RWPE1 (cell line): ENCODE results near the gene POLR2F.

Experiments used
- CTCF ChIA-PET: fragments of 350-600 bp; sonication (Branson Sonifier 250); formaldehyde crosslinking; extraction: SDS; loops from one replicate; lab custom pipeline; 2021; lab: Yijun Ruan, JAX
- POLR2A ChIA-PET: fragments of 400-600 bp; formaldehyde crosslinking; extraction: SDS; loops from one replicate; lab custom pipeline; 2020; ENCODE audit warnings: antibody characterized with exemption; ENCODE audit not compliant: low non-redundant PET; lab: Yijun Ruan, JAX
- DNase-seq: peaks from one replicate; pipeline ENCODE4 v3.0.0; 2012; ENCODE audit warnings: low spot score
- H3K27ac ChIP-seq: fragments of 450-650 bp; 2 replicates; pipeline ENCODE4 v1.5.1; 2017
- TF ChIP-seq, protein P1 (sequence below): fragments of 450-650 bp; conservative IDR thresholded peaks from 2 replicates; pipeline ENCODE4 v1.5.1; 2017; ENCODE audit warnings: low read depth, mild to moderate bottlenecking

Gene POLR2F

DNA sequence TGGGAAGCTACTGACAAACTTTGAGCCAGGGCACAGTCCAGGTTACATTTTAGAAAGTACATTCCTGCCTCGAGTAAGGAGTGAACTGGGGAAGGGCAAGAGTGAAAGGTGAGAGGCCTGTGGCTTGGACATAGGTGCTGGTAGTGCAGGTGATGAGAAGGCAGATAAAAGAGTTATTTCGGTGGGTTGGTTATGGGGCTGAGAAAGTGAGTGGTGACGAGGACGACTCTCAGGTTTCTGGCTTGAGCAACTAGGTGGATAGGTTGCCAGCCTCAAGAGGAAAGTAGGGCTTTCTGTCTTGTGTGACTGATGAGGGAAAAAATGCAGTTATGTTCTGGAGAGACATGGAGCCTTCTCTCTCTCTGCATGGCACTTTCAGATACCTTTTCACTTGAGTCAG lies 3.7 kb downstream of the POLR2F start:
- CTCF ChIA-PET: no interaction called here
- TF ChIP-seq, protein P1, sequence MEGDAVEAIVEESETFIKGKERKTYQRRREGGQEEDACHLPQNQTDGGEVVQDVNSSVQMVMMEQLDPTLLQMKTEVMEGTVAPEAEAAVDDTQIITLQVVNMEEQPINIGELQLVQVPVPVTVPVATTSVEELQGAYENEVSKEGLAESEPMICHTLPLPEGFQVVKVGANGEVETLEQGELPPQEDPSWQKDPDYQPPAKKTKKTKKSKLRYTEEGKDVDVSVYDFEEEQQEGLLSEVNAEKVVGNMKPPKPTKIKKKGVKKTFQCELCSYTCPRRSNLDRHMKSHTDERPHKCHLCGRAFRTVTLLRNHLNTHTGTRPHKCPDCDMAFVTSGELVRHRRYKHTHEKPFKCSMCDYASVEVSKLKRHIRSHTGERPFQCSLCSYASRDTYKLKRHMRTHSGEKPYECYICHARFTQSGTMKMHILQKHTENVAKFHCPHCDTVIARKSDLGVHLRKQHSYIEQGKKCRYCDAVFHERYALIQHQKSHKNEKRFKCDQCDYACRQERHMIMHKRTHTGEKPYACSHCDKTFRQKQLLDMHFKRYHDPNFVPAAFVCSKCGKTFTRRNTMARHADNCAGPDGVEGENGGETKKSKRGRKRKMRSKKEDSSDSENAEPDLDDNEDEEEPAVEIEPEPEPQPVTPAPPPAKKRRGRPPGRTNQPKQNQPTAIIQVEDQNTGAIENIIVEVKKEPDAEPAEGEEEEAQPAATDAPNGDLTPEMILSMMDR: no peak
- POLR2A ChIA-PET: no interaction called here
- no peak overlapping the region for H3K27ac ChIP-seq
- DNase-seq: no peak

DNA sequence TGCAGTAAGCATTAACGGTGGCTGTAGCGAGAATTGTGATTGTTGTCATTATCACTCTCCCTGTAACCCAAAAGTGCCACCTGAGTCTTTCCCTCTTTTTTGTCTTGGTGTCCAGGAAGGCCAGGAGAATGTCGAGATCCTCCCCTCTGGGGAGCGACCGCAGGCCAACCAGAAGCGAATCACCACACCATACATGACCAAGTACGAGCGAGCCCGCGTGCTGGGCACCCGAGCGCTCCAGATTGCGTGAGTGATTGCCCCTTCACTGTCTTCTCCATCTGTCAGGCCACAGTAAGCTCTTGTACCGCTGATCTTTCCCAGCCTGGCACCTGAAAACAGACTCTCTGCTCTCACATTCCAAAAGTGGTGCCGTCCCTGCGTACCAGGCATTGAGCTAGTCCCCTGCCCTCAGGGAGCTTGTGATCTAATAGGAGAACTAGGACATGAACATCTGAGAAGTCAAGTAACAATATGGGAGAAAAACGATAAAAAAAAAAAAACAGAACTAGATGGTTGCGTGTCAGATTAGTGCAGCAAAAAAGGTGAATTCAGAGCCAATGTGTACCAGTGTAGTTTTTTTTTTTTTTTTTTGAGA lies 5.8 kb downstream of the POLR2F start:
- no peak overlapping the region for H3K27ac ChIP-seq
- CTCF ChIA-PET: no interaction called here
- POLR2A ChIA-PET: interaction anchor here (0.5 kb wide), 1 partner anchor 222 kb away, joined by 8 read pairs; no protein-coding TSS in a partner anchor
- TF ChIP-seq, protein P1: no peak
- DNase-seq: no peak

DNA sequence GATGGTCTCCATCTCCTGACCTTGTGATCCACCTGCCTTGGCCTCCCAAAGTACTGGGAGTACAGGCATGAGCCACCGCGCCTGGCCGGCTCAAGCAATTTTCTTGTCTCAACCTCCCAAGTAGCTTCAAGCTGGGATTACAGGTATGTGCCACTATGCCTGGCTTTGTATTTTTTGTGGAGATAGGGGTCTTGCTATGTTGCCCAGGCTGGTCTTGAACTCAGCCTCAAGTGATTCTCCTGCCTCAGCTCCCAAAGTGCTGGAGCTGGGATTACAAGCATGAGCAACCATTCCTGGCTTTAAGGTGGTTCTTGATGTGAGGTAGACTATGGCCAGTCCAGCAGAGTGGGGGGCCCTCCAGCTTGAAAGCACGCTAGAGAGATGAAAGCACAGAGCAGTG lies 7.6 kb downstream of the POLR2F start:
- ChIA-PET POLR2A (no interaction called here), CTCF (no interaction called here)
- H3K27ac ChIP-seq: no peak overlapping the region
- DNase-seq: no peak
- TF ChIP-seq, protein P1: no peak

DNA sequence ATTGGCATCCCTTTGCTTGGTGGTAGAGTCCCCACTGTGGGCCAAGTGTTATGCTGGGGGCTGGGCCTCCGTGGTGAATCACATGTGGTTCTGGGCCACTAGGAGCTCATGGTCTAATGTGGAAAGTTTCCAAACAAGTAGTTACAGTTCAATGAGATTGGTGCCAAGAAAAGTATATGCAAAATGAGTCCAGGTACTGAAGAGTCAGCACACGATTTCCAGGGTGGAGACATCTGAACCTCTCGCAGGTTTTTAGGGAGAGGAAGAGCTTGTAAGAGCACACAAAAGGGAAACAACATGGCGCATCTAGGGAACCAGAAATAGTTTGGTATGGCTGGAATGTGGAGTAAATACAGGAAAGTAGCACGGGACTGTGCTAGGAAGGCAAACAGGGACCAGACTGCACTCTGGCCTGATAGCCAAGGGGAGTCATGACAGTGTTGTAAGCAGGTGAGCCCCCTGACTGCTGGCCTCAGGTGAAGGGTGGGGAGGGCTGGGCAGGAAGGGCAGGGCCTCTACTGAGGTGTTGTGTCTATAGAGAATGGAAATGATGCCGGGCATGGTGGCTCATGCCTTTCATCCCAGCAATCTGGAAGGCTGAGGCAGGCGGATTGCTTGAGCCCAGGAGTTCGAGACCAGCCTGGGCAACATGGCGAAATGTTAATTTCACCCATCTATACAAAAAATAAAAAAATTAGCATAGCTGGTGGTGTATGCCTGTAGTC lies 12.6 kb downstream of the POLR2F start:
- DNase-seq: no peak
- ChIA-PET POLR2A (no interaction called here), CTCF (interaction anchor here (2.5 kb wide), 1 partner anchor 148 kb away, joined by 14 read pairs; no protein-coding TSS in a partner anchor)
- TF ChIP-seq, protein P1: no peak
- H3K27ac ChIP-seq: no peak overlapping the region

DNA sequence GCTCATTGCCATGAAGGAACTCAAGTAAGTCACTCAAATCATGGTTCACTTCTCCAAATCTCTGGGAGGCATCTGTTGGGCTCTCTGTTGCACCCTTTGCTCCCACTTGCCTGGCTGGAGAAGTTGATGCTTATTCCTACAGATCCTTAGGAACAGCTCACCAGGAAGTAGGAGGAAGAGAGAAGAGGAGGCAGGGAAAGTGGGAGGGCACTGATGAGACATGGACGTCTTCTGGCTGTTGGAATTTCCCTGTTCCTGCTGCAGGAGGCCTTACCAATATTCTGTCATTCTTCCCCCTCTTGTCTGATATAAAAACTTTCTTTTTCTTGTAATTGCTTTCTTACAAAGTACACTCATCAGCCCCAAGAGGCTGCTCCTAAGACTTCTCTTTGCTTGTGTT lies 13.6 kb downstream of the POLR2F start:
- POLR2A ChIA-PET: no interaction called here
- CTCF ChIA-PET: no interaction called here
- no peak for DNase-seq
- TF ChIP-seq, protein P1: no peak
- H3K27ac ChIP-seq: no peak overlapping the region

DNA sequence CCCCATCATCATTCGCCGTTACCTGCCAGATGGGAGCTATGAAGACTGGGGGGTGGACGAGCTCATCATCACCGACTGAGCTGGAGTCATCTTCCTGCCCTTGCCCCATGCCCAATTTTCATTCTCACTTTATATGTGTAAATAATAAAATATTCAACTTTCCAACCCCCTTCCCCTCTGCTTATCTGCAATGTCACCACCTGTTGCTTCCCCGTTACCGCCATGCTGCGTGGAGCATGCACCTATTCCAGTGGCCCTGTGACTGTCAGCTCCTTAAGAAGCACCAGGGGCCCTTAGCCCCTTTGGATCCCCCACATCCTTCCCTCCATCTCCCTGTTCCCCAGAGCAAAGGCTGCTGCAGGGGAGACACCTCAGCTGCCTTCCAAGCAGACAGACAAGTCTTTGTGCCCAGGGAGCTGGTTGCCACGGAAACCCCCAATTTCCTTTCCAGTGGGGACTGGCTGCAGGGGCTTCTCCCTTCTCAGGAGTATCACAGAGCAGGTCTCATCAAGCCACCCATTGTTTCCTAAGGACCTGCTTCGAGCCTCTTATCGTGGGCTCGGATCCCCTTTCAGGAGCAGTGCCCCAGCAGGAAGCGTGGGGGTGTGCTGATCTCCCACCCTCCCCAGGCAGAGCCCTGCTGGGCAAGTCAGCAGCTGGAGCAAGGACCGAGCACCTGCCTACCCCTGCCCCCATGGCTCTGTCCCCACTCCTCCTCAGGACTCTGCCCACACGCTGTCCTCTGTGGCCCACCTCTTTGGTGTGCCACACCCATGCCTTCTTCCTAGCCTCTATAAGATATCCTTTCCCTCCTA lies 14.3 kb downstream of the POLR2F start:
- POLR2A ChIA-PET: no interaction called here
- CTCF ChIA-PET: interaction anchor here (0.6 kb wide), 1 partner anchor 151 kb away, joined by 3 read pairs; no protein-coding TSS in a partner anchor
- DNase-seq: no peak
- H3K27ac ChIP-seq: no peak overlapping the region; the same call in 1 of the 2 replicates
- TF ChIP-seq, protein P1: no peak
